ENCODE results near the gene EFEMP2.
"Not testable (repeated sequence)": the region's sequence is repeated elsewhere in the genome, so short reads cannot be mapped to it uniquely, and the experiment has no call there.

Gene EFEMP2

GRCh38 chr11:65849771-65850216, 22.8 kb downstream of the EFEMP2 start:
- H3K4me3 ChIP-seq (ENCODE audit: low read depth, low read length): no peak overlapping the region
- no peak for DNase-seq (ENCODE audit: low read depth, low spot score)
- TF ChIP-seq CTCF (IDR thresholded peaks at IDR 0.05; ENCODE audit: insufficient read depth, low read length, missing control alignments): no peak
- POLR2A ChIA-PET: interaction anchor here (0.6 to 4.3 kb wide), 5 partner anchors 9 to 235 kb away, joined by 3 to 42 read pairs (median 5); partner anchors contain the start of genes CFL1, MUS81 and SNX32
- CTCF ChIA-PET: interaction anchor here (0.7 to 5.3 kb wide), 3 partner anchors 10 to 138 kb away, joined by 3 to 41 read pairs (median 3); partner anchors contain the start of gene MUS81

GRCh38 chr11:65849366-65849765, 23.2 kb downstream of the EFEMP2 start:
- ChIA-PET POLR2A (interaction anchor here (1.3 to 4.3 kb wide), 4 partner anchors 10 to 130 kb away, joined by 5 to 42 read pairs (median 5); partner anchors contain the start of genes CFL1, MUS81 and SNX32), CTCF (interaction anchor here (1.6 to 5.3 kb wide), 2 partner anchors 11 to 31 kb away, joined by 3 to 41 read pairs; partner anchors contain the start of gene MUS81)
- TF ChIP-seq CTCF (IDR thresholded peaks at IDR 0.05; ENCODE audit: insufficient read depth, low read length, missing control alignments): no peak
- DNase-seq (ENCODE audit: low read depth, low spot score): no peak
- no peak overlapping the region for H3K4me3 ChIP-seq (ENCODE audit: low read depth, low read length)

GRCh38 chr11:65848693-65849092, 23.9 kb downstream of the EFEMP2 start:
- H3K4me3 ChIP-seq (ENCODE audit: low read depth, low read length); DNase-seq (ENCODE audit: low read depth, low spot score): not testable (repeated sequence)
- ChIA-PET CTCF (interaction anchor here (0.9 to 5.3 kb wide), 3 partner anchors 11 to 36 kb away, joined by 4 to 41 read pairs (median 5); partner anchors contain the start of gene MUS81), POLR2A (interaction anchor here (0.6 to 4.3 kb wide), 5 partner anchors 10 to 758 kb away, joined by 3 to 42 read pairs (median 3); partner anchors contain the start of genes CFL1, MUS81 and SNX32)

GRCh38 chr11:65847746-65848145, 24.9 kb downstream of the EFEMP2 start:
- POLR2A ChIA-PET: interaction anchor here (0.6 to 4.3 kb wide), 4 partner anchors 11 to 14 kb away, joined by 3 to 42 read pairs (median 4); partner anchors contain the start of genes CFL1, MUS81 and SNX32
- CTCF ChIA-PET: interaction anchor here (0.9 to 5.3 kb wide), 5 partner anchors 9 to 30 kb away, joined by 3 to 41 read pairs (median 5); partner anchors contain the start of gene MUS81
- DNase-seq (ENCODE audit: low read depth, low spot score): no peak
- no peak for TF ChIP-seq CTCF (IDR thresholded peaks at IDR 0.05; ENCODE audit: insufficient read depth, low read length, missing control alignments)
- H3K4me3 ChIP-seq (ENCODE audit: low read depth, low read length): no peak overlapping the region

- no peak for TF ChIP-seq CTCF (IDR thresholded peaks at IDR 0.05; ENCODE audit: insufficient read depth, low read length, missing control alignments)
- DNase-seq (ENCODE audit: low read depth, low spot score): no peak
- ChIA-PET CTCF (interaction anchor here (1.3 to 2.4 kb wide), 4 partner anchors 16 to 139 kb away, joined by 3 to 6 read pairs (median 4); partner anchors contain the start of gene MUS81), POLR2A (no interaction called here)
- no peak overlapping the region for H3K4me3 ChIP-seq (ENCODE audit: low read depth, low read length)
These were observed 28.2 kb downstream of the EFEMP2 start for GRCh38 chr11:65844231-65844872.

GRCh38 chr11:65843811-65844210, 28.8 kb downstream of the EFEMP2 start:
- ChIA-PET POLR2A (no interaction called here), CTCF (interaction anchor here (1.2 to 2.4 kb wide), 5 partner anchors 16 to 138 kb away, joined by 3 to 6 read pairs (median 4); partner anchors contain the start of genes FIBP and MUS81)
- no peak for TF ChIP-seq CTCF (IDR thresholded peaks at IDR 0.05; ENCODE audit: insufficient read depth, low read length, missing control alignments)
- H3K4me3 ChIP-seq (ENCODE audit: low read depth, low read length): no peak overlapping the region
- DNase-seq (ENCODE audit: low read depth, low spot score): no peak

Data from AG04449 (cell line).